Measurements from ENCODE around the gene MICU2.

- peak; percentile 95 for TF ChIP-seq CTCF (conservative IDR thresholded peaks at IDR 0.05; ENCODE audit: low read length)
- no peak for TF ChIP-seq EZH2phosphoT487 (IDR thresholded peaks at IDR 0.05; ENCODE audit: borderline replicate concordance, low read depth, low read length)
Measured at GRCh38 chr13:21638319-21639282, 34.6 kb upstream of the MICU2 start.

All from OCI-LY7 (cell line).